Coronary artery (tissue), 2 donors: Measurements from ENCODE around the gene SOX5.

Source experiments
- DNase-seq: peaks from one replicate; pipeline ENCODE4 v3.0.0-alpha.2; 2017; ENCODE audit warnings: low spot score
- H3K27ac ChIP-seq, 2 donors: fragments of 200-600 bp; sonication (generic); one replicate each; pipeline ENCODE4 v1.5.1; 2016 to 2019
- H3K4me3 ChIP-seq: fragments of 200-600 bp; sonication (generic); 2 replicates; pipeline ENCODE4 v1.5.1; 2016; ENCODE audit warnings: mild to moderate bottlenecking, moderate library complexity
- TF ChIP-seq, protein P1 (sequence below): fragments of 200-600 bp; sonication (generic); IDR thresholded peaks from one replicate; pipeline ENCODE4 v1.5.1; 2019; ENCODE audit warnings: antibody characterized with exemption

The SOX5 gene

DNA sequence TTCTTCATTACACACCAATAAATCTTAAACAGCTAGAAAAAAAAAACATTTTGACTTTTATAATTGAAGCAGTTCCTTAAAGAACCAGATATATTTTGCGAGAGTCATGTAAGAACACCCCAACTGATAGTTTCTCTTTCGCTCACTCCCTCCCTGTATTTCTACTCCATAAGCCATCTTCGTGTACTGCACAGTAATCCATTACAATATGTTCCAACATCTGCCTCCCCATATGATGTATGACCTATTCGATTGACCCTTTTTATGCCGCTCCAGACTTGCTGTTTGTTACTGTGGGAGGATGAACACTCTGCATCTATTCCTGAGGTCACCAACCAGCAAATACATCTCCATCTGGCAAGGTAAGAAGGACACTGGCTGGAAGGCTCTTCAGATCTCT lies 331.7 kb downstream of the SOX5 start:
- Histone ChIP-seq H3K4me3 (no peak overlapping the region), H3K27ac (no peak overlapping the region)
- DNase-seq, result no peak
- TF ChIP-seq, protein P1, sequence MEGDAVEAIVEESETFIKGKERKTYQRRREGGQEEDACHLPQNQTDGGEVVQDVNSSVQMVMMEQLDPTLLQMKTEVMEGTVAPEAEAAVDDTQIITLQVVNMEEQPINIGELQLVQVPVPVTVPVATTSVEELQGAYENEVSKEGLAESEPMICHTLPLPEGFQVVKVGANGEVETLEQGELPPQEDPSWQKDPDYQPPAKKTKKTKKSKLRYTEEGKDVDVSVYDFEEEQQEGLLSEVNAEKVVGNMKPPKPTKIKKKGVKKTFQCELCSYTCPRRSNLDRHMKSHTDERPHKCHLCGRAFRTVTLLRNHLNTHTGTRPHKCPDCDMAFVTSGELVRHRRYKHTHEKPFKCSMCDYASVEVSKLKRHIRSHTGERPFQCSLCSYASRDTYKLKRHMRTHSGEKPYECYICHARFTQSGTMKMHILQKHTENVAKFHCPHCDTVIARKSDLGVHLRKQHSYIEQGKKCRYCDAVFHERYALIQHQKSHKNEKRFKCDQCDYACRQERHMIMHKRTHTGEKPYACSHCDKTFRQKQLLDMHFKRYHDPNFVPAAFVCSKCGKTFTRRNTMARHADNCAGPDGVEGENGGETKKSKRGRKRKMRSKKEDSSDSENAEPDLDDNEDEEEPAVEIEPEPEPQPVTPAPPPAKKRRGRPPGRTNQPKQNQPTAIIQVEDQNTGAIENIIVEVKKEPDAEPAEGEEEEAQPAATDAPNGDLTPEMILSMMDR, result no peak

DNA sequence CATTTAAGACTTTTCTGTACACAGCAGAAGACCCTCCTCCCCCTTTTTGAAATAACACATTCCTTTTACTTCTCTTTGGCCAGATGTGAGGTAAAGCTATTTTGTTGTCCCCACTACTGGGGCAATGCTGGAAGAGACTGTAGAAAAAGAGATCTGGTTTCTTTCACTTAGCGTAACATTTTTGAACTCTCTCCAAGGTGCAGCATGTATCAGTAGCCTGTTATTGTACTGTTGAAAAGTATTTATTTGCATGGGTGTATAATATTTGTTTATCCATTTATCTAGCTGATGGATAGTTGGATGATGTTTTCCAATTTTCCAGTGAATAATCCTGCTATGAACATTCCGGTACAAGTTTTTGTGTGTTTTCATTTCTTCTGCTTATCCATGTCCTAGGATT lies 335.2 kb downstream of the SOX5 start:
- H3K4me3 ChIP-seq, result no peak overlapping the region
- TF ChIP-seq, protein P1, result no peak
- DNase-seq, result no peak
- H3K27ac ChIP-seq, result no peak overlapping the region

DNA sequence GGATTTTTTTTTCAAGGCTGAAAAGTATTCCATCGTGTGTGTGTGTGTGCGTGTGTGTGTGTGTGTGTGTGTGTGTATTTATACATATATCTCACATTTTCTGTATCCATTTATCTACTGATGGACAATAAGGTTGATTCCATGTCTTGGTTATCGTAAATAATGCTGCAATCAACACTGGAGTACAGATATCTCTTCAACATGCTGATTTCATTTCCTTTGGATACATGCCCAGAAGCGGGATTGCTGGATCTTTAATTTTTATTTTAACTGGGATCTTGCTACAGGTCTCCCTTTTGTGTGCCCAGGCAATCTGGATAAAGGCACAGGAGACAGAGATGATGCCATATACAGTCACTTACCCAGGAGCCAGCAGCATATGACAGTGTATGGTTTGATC lies 338.1 kb downstream of the SOX5 start:
- DNase-seq, result no peak
- no peak overlapping the region for H3K4me3 ChIP-seq
- TF ChIP-seq, protein P1, result no peak
- no peak overlapping the region for H3K27ac ChIP-seq

DNA sequence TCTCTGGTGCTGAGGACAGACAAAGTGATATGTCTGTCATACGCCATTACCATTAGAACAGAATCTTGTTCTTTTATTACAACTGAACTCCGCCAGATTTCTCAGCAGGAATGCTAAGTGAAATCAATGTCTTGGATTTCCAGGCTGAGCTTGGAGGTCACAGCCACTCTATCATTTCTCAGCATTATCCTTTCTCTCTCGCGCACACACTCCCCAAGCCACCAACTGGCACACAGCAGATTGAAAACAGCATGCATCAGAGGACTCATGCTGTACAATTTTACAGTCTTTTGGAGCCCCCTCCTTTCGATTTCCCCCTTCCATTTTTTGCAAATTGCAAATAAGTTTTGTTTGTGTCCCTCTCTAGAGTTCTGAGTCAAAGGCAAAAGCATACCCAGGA lies 348.6 kb downstream of the SOX5 start:
- TF ChIP-seq, protein P1, result no peak
- Histone ChIP-seq H3K4me3 (no peak overlapping the region), H3K27ac (no peak overlapping the region)
- no peak for DNase-seq

DNA sequence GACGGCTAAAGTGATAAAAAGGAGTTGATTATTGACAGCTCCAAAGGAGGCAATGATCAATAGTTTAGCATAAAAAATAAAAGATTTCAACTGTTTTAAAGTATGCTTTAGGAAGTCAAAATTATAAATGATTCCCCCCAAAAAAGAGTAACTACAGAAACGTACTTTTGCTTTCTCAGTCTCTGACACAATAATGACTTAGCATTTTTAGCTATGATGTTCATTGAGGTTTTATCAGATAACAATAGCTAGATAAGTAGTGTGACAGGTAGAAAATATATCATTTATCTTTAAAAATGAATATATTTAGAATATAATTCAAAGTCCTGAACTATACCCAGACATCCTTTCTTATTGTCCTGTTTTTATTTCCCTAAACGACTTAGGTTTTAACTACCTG lies 352.9 kb downstream of the SOX5 start:
- no peak for DNase-seq
- Histone ChIP-seq H3K27ac (no peak overlapping the region), H3K4me3 (no peak overlapping the region)
- TF ChIP-seq, protein P1, result no peak

DNA sequence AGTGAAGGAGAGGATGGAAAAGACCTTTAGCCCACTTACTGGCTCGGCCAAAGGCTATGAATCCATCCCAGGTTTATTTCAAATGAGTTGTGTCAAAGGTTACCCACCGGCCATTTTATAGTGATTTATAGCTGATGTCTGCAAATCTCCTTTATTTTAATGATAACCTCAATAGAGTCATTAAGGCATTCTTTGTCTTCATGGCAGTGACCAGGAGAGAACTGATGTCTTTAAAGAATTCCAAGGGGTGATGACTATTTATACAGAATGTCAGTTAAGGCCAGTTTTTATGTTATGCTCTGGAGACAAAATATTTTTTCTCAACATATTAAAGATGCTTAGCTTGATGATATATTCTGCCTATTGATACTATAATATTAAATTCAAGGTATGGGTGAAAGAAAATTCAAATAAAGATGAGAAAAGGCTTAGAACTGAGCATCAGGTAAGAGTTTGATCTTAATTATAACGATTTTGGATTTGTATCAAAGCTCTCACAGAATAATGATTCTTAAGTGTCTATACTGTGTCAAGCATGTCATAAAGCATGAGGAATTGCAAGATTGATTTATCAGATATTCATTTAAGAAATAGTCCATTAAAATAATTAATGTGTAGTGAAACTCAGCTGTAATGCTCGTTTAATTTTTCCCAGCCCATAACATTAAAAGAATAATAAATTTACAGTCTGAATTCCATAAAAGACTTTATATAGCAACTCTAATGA lies 361.5 kb downstream of the SOX5 start:
- DNase-seq, result no peak
- Histone ChIP-seq H3K27ac (no peak overlapping the region), H3K4me3 (no peak overlapping the region)
- TF ChIP-seq, protein P1, result no peak

DNA sequence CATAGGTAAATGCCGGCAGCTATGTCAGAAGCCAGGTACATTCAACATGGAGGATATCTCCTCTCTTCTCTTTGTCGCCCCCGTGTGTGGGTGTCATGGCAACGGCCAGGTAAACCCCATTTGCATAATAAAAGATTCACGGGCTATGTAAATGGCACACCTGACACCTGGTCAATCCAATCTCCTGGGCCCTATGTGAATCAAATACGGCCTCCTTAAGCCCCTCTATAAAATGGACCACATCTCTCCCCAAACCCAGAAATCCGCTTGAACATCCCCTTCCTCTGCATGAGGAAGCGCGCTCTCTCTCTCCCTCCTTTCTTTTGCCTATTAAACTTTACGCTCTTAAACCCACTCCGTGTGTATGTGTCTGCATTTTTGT lies 363.7 kb downstream of the SOX5 start:
- Histone ChIP-seq H3K4me3 (no peak overlapping the region), H3K27ac (no peak overlapping the region)
- no peak for DNase-seq
- TF ChIP-seq, protein P1, result no peak
